Renal cortex interstitium (tissue), 15 donors: ENCODE measurements around the gene RAC3. TPM values are rescaled to one million over a fixed set of nuclear protein-coding genes. Genes with fewer than 3 reads are reported as not detected.

Experiments
- DNase-seq, 11 donors: peaks; one replicate each; pipeline ENCODE4 v3.0.0-alpha.2; 2013; ENCODE audit warnings: low read depth in 9 of 11, low spot score in 4 of 11; ENCODE audit errors: extremely low read depth in 1 of 11
- long read RNA-seq, 16 experiments: transcript quantifications; one replicate each; lab custom pipeline, GENCODE V29; 2026
- polyA plus RNA-seq, 3 donors: library from polyadenylated mRNA; unstranded; fragments of 120-200 nt; gene quantifications; one replicate each; pipeline ENCODE4 v1.2.1, GENCODE V29; 2013; ENCODE audit not compliant: insufficient read length in 3 of 3

Gene RAC3
- polyA plus RNA-seq = 10 to 100 TPM in 2 of 3 donors, 1 to 10 TPM in 1; 8.3 to 16.2 (median 11.7) TPM
- long read RNA-seq, donor 1, transcript RAC3-201 (6 exons, 1,090 nt) = major isoform, 7 of 8 reads
- long read RNA-seq, donor 1, partial matches to known transcripts = 0 of 8 reads
- long read RNA-seq, donor 1, other reads (novel, unspliced or antisense) = 0 of 8 reads
- long read RNA-seq, donor 2, transcript RAC3-201 (6 exons, 1,090 nt) = major isoform, 6 of 7 reads
- long read RNA-seq, donor 2, partial matches to known transcripts = 0 of 7 reads
- long read RNA-seq, donor 2, other reads (novel, unspliced or antisense) = 0 of 7 reads
- long read RNA-seq, donor 3, transcript RAC3-201 (6 exons, 1,090 nt) = major isoform, 10 of 11 reads
- long read RNA-seq, donor 3, partial matches to known transcripts = 0 of 11 reads
- long read RNA-seq, donor 3, other reads (novel, unspliced or antisense) = 0 of 11 reads
- long read RNA-seq, donor 4, transcript RAC3-201 (6 exons, 1,090 nt) = major isoform, 9 of 11 reads
- long read RNA-seq, donor 4, partial matches to known transcripts = 0 of 11 reads
- long read RNA-seq, donor 4, other reads (novel, unspliced or antisense) = 0 of 11 reads
- long read RNA-seq, donor 5 = 0 reads
- long read RNA-seq, donor 6, transcript RAC3-201 (6 exons, 1,090 nt) = major isoform, 12 of 14 reads
- long read RNA-seq, donor 6, partial matches to known transcripts = 0 of 14 reads
- long read RNA-seq, donor 6, other reads (novel, unspliced or antisense) = 0 of 14 reads
- long read RNA-seq, donor 7, transcript RAC3-201 (6 exons, 1,090 nt) = major isoform, 8 of 10 reads
- long read RNA-seq, donor 7, partial matches to known transcripts = 0 of 10 reads
- long read RNA-seq, donor 7, other reads (novel, unspliced or antisense) = 0 of 10 reads
- long read RNA-seq, donor 8 = 0 reads
- long read RNA-seq, donor 9, transcript RAC3-201 (6 exons, 1,090 nt) = major isoform, 7 of 8 reads
- long read RNA-seq, donor 9, partial matches to known transcripts = 0 of 8 reads
- long read RNA-seq, donor 9, other reads (novel, unspliced or antisense) = 0 of 8 reads
- long read RNA-seq, donor 10, transcript RAC3-201 (6 exons, 1,090 nt) = major isoform, 13 of 13 reads
- long read RNA-seq, donor 10, partial matches to known transcripts = 0 of 13 reads
- long read RNA-seq, donor 10, other reads (novel, unspliced or antisense) = 0 of 13 reads
- long read RNA-seq, donor 11, transcript RAC3-201 (6 exons, 1,090 nt) = major isoform, 10 of 10 reads
- long read RNA-seq, donor 11, partial matches to known transcripts = 0 of 10 reads
- long read RNA-seq, donor 11, other reads (novel, unspliced or antisense) = 0 of 10 reads
- long read RNA-seq, donor 12, partial matches to known transcripts = 0 of 3 reads
- long read RNA-seq, donor 12, other reads (novel, unspliced or antisense) = 0 of 3 reads
- long read RNA-seq, donor 13 = 0 reads
- long read RNA-seq, donor 14, transcript RAC3-201 (6 exons, 1,090 nt) = major isoform, 6 of 7 reads
- long read RNA-seq, donor 14, partial matches to known transcripts = 0 of 7 reads
- long read RNA-seq, donor 14, other reads (novel, unspliced or antisense) = 0 of 7 reads
- long read RNA-seq, donor 15, partial matches to known transcripts = 0 of 5 reads
- long read RNA-seq, donor 15, other reads (novel, unspliced or antisense) = 0 of 5 reads
- long read RNA-seq, donor 16, transcript RAC3-201 (6 exons, 1,090 nt) = major isoform, 20 of 31 reads
- long read RNA-seq, donor 16, partial matches to known transcripts = 0 of 31 reads
- long read RNA-seq, donor 16, other reads (novel, unspliced or antisense) = 8 of 31 reads

DNA sequence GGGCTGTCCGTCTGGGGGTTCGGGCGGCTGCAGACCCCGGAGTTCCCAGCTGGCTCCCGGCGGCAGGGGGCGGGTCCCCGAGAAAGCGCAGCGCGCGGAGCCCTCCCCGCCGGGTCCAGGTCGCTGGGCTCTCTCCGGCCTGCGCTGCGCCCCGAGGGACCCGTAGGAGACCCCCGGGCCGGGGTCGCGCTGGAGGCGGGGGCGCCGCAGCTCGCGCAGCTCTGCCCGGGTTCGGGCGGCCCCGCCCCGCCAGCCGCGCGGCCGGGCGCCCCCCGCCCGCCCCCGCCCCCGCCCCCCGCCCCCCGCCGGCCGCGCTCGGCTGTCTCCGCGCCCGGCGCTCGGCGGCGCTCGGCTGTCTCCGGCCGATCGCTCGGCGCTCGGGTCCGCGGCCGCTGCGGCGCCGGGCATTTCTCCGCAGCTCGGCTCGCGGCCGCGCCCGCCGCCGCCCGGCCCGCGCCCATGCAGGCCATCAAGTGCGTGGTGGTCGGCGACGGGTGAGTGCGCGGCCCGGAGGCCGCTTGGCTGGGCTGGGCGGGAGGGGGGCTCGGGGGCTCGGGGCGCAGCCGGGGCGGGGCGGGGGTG lies at the start of gene RAC3:
TSS of gene RAC3 (plus strand) at position 376 of the 582 bp plus-strand sequence. CDS start at position 460, 84 bp downstream.
- no peak for DNase-seq

DNA sequence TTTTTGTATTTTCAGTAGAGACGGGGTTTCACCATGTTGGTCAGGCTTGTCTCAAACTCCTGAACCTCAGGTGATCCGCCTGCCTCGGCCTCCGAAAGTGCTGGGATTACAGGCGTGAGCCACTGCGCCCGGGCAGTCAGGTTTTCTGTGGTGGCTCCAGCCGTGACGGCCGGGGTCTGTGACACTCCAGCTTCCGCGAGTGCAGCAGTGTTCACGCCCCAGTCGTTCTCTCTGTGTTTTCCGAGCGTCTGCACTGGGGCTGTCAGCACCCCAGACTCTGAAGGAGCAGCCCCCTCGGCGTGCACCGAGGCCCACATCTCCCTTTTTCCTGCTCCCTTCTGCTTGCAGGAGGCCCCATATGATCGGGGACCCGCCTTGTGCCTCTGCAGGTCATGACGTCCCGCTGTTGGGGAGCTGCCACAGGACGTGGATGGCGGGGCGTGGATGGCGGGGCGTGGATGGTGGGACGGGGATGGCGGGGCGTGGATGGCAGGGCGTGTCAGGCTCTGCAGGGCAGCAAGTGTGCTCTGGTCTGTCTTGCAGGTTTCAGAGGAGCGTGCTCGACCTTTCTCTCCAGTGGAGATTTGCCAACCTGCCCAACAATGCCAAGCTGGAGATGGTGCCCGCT lies 48.4 kb upstream of the RAC3 start:
- no peak for DNase-seq

DNA sequence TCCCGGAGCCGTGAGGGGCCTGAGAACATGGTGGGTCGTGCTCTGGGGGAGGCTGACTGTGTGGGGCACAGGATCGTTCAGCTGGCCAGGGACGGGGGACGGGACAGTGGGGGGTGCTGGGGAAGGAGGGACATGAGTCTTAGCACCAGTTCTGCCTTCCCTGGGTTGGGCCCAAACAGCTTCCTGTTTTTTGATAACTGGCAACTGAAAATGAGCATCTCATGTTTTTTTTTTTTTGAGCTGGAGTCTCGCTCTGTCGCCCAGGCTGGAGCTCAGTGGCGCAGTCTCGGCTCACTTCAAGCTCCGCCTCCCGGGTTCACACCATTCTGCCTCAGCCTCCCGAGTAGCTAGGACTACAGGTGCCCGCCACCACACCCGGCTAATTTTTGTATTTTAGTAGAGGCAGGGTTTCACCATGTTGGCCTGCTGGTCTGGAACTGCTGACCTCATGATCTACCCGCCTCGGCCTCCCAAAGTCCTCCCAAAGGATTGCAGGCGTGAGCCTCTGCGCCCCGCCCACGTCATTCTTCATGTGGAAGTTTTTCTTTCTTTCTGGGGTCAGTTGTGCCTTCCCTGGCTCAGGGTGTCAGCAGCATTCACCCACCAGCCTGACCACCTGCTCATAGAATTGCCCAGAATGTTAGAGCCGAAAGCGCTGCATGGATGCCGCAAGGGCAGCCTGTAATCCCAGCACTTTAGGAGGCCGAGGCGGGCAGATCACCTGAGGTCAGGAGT lies 47.7 kb upstream of the RAC3 start:
- DNase-seq = no peak

DNA sequence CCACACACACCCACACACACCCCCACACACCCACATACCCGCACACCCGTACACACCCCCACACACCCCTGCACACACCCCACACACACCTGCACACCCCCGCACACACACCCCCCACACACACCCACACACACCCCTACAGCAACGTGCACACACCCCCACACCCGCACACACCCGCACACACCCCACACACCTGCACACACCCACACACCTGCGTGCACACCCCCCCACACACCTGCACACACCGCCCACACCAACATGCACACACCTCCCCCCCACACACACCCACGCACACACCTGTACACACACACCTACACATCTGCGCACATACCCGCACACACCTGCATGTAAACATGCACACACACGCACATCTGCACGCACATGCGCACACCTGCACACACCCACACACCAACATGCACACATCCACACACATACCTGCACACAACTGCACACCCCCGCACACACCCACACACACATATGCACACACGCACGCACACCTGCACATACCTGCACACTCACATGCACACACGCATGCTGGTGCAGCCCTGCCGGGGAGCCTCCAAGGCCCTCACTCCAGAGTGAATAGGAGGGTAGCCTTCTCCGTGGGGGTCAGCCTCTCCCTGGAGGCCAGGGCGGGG lies 46.6 kb upstream of the RAC3 start:
- no peak for DNase-seq

DNA sequence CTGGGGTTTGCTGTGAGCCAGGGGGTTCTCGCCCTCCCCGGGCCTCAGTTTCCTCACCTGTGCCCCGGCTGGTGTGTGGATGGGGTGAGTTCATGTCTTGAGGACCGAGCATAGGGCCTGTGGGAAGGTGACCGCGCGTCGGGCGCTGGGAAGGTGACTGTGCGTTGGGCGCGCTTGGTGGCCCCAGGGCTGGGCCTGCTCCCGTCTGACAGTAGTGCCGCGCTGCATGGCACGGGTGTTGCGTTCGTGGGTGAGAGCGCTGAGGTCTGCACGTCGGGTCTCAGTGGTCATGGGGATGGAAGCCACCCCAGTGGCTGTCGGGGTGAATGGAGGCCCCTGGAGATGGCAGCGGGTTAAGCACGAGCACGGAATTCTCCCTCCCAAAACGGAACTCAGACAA lies 44.9 kb upstream of the RAC3 start:
- no peak for DNase-seq

DNA sequence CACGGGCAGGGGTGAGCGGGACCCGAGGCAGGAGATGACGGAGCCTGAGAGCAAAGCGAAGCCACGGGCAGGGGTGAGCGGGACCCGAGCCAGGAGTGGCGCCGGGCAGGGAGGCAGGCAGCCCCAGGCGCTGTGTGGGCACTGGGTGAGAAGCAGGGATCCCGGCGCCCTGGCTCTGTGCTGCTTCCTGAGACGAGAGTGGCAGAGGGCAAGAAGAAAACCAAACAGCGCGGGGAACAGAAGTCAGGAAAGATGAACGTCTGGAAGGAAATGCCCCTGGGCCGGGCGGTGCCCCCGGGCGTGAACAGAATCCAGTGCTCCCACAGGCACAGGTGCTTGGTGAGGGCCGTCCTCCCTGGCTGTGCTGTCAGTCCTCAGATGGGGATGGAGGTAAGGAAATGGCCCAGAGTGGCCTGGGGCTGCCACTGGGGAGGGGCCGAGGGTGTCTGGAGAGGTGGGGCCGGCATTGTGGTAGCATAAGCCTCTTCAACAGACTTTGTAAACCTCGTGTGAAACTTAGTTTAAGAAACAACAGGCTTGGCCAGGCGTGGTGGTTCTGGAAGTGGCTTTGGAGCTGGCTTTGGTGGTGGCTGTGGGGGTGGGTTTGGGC lies 44.2 kb upstream of the RAC3 start:
- DNase-seq = no peak

DNA sequence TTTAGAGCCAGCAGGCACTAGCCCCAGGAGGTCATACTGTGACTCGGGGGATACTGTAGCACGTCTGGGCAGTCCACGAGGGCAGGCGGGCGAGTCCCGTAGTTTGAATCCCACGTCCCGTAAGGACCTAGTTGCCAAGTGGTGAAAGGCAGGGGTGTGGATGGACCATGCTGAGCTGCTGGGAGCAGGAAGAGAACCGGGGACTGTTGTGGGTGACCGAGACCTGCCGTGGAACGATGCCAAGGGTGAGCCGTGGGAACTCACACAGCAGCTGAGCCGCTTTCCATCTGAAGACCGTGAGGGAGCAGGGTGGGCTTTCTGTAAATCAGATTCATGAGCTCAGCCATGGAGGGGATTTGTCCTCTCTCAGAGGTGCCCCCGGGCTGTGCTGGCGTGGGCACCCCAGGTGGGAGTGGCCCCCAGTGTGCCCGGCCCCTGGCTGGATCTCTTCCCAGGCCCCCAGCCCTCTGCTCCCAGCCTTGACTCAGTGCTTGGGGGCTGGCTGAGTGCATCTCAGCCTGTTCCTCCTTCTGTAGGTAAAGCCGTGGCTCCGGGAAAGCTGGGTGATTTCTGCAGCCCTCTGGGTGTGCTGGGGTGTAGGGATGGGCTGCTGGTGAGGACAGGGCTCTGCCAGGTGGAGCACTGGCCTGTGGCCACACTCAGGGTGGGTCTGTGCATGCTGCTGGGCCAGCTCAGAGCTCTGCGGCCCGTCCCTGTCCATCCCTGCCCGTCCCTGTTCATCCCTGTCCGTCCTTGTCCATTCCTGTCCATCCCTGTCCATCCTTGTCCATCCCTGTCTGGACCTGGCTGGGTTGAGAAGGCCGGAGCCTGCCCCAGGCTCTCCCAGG lies 40.4 kb upstream of the RAC3 start:
- DNase-seq = no peak

DNA sequence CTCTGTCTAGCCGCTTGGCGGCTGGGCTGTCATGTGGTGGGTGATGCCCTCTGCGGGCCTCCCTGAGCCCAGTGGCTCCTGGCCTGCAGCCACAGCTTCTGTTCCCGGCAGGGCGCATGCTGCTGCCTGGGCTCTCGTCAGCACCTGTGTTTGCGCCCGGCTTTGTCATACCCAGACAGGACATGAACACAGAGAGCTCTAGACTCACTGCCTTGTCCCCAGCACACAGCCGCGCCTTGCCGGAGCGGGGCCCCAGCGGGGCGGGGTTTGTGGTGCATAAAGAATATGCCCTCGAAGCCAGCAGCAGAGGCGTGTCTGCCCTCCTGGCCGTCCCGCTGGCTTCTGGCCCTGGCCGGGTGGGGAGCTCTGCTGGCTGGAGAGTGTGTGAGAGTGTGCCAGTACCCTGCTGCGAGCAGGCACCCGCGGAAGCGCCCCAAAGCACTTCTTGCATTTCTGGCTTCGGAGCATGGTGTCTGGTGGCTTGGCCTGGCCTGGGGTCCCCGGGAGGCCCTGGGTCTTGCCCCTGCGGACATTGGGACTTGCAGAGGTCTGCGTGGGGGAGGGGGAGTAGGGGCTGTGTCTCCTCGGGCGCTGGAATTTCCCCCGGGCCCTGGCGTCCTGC lies 39.7 kb upstream of the RAC3 start:
- DNase-seq = no peak

DNA sequence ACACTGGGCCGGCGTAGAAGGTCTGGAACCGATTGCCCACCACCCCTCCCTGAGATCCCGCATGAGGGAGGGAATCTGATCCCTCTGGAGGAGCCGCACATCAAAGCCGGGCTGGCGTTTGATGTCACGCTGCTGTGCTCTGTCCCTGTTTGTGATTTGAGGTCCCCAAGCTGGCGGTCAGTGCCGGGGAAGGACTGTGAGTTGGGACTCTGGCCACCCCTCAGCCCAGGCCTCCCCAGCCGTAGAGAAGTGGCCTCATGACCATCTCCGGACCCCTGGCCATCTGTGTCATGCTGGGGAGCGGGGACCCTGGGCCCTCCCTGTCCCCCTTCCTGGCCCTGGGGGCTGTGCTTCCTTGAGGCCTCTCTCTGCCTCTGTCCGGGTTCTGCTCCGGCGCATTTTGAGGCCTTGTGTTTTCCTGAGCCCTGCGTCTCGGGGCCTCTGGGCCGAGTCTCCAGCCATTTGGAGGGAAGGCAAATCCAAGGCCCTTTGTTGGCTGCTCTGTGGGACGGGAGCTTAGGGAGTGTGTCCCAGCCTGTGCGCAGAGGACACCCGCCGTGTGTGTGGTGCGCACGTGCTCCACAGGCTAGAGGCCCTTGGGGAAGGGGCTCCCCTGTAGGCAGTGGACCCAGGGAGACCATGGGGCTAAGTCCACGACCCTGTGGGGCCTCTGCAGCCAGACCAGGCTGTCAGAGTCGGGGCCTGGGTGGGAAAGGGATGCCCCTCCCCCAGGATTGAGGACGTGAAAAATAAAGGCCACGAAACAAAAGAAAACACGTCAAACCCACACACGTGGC lies 39.0 kb upstream of the RAC3 start:
- peak in 1 of 11 donors; percentile 76 for DNase-seq

DNA sequence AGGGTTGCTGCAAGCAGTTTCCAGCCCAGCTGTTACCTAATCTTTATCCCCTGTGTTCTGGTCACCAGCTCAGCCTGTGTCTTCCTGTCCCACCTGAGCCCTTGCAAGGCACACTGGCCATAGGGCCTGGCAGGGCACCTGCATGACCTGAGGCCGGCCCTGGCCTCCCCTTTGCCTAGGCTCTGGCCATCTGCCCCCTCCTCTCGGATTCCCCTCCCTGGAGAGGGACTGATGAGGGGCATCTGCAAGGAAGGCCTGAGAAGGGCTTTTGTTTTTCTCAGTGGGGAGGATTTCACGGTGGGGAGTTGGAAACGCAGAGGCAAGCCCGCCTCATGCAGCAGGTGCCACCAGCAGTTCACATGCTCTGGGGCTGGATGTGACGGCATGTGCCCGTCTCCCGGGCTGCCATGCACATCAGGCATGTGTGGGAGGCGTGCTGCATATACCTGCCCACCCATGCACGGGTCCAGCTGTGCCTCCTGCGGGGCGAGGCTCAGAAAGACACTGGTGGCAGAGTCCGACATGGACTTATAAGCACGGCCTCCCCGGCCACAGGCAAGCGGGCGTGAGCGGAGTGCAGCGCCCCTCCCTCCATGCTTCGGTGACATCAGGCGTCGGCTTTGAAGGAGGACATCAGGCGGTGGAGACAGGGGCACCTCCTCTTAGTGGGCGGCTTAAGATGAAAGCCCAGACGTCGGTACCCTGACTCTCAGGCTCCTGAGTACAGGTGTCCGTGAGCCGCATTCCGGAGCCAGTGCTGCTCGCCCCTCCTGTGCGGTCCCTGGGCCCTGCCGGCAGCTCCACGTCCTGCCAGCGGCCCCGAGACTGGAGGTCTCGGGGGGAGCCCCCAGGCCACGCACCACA lies 37.5 kb upstream of the RAC3 start:
- no peak for DNase-seq

DNA sequence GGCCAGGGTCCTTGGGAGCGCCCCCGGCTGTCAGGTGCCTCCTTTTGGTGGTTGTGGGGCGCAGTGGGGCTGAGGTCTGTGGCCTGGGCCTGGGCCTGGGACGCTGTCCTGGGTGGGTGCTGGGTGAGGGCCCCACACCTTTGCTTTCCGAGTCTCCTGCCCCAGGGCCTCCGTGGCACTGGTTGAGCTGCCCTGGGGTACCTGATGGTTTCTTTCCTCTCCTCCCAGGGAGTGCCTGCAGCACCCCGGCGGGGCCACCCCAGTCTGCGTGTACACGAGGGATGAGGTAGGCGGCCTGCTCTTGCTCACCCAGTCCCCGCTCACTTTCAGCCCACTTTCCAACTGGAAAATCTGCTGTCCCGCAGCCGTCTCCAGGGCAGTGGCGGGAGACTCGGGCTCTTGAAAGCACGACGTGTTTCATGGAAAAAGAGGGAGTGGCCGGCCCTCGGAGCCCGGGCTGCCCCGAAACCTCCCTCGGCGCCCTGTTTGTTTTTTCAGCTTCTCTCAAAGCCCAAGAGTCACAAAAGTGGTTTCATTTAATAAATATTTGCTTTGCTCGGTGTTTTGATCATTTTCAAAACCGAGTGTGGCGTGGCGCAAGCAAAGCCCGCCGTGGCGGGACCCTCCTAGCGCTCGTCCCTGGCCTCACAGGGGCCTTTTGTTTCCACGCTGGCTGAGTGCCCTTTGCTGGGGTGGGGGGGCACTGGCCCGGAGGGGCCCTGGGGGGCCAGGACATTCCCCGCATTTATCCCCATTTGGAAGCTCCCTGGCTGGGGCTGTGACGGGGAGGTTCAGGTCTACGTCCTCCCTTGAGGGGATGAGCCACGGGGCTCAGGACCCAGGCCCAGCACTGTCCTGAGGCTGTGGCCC lies 36.6 kb upstream of the RAC3 start:
- DNase-seq = no peak
